M059J (cell line): ENCODE measurements around the gene FGGY. TPM values are rescaled to one million over a fixed set of nuclear protein-coding genes. Genes with fewer than 3 reads are reported as not detected.

Experiments
- DNase-seq: peaks from one replicate; pipeline ENCODE4 v3.0.0-alpha.2; 2012; ENCODE audit warnings: low read depth
- total RNA-seq: library from RNA; depleted of rRNA; stranded (reverse); fragments of >200 nt; shearing (Covaris generic); gene quantifications from 2 replicates; pipeline ENCODE4 v1.2.3, GENCODE V29; 2014

FGGY gene
- total RNA-seq, 1 experiment from 2014 or later = 5.4 TPM

- DNase-seq = no peak
Measured at GRCh38 chr1:59765011-59765730, 468.3 kb downstream of the FGGY start.

GRCh38 chr1:59766227-59766855 lies 469.4 kb downstream of the FGGY start:
- DNase-seq = no peak

DNA sequence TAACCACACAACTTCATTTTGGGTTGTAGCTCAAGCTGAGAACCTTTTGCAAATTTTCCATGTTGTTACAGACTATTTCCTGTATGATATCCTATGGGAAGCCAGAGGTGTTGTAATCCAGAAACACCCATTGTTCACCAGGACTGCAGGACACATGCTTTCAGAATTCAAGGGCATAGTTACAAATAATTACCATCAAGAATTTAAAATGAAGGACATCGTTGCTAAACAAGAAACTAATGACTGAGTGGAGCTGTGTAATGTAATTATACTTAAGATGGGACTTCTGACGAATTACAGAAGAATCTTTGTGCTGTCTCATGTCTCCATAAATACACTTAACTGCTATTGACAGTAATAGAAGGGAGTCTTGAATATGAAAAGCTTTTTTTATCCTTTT lies 470.2 kb downstream of the FGGY start:
- no peak for DNase-seq

GRCh38 chr1:59768792-59769735 lies 472.2 kb downstream of the FGGY start:
- DNase-seq = no peak

GRCh38 chr1:59769736-59770095 lies 472.8 kb downstream of the FGGY start:
- DNase-seq = peak; percentile 3

DNA sequence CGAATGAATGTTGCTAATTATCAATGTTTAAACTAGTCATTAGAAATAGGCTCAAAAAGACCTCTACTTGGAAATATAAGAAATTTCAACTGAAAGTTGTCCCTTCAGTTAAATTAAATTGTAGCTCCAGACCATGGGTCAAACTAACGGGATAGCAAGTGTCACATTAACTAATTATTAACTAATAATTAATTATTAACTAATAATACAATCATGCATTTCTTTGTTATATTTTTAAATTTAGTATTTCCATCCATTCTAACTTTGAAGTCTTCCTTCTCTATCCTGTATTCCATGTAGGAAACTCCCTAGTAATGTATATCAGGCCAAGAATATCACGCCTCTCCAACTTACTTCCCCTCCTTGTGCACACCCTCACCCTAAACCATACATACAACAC lies 474.5 kb downstream of the FGGY start:
- no peak for DNase-seq

DNA sequence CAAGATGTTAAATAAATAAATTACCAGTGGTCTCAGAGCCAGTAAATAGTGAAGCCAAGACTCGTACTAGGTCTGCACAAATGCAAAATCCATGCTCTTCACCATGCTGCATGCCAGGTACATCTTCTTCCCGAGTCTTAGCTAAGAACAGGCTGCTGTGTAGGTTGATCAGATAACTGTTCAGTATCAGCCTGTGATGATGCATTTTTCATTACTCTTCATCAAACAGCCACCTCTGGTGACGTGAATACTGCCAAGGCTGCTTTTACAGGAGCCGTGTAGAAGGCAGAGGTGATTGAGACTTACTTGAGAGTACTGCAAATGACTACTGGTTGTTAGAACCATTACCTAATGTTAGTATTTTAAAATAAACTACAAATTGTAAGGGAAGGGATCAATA lies 478.6 kb downstream of the FGGY start:
- DNase-seq = no peak

DNA sequence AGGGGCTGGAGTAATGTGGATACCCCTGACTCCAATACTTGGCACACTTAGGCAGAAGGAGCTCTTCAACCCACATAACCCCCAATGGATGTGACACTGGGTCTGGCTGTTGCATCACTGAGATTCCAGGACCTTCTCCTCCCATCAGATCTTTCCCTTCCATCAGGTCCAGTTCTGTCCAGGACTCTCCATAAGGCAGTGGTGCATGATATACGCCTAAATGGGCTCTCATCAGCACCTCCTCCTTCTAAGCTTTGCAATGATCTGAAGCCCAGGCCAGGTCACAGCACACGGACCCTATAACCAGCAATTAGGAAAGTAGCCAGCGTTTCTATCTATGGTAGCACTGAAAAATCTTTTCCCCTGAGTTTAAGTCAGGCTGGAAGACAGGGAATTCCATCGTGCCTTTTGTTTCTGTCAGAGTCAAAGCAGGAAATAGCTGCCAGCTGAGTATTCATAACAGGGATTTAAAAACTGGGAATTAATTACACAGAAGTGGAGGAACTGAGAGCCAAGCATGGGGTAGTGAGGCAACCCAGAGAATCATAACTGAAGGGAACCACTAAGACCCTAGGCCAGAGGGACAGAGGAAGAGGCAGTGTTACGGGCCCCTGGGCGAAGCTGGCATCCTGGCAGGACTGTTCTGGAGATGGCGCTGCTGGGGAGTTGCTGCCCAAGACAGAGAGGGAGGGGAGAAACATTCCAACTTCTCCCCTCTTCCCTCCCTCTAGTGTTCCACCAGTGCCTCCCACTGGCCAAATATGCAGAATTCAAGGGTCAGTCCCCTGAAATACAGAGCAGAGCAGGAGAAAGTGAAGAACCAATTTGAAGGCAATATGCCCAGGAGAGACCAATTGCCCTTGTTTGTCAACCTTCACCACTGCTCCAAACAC lies 480.3 kb downstream of the FGGY start:
- DNase-seq = peak; percentile 21

GRCh38 chr1:59779949-59780348 lies 483.1 kb downstream of the FGGY start:
- peak; percentile 5 for DNase-seq

DNA sequence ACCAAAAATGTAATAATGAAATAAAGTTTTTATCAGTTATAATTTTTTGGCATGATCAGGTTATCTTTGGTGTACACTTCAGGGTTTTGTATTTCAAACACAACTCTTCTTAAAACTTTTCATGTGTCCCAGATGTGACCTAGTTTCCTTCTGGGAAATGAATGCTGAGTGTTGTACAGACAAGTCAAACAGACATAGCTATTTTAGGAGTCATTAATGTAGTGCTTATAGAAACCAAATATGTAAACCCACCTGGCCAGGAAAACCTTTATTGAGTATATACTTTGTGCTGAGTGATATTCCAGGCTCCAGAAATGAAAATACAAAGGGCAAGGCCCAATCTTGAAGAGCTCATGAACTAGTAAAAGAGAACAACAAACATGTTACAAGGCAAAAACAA lies 491.9 kb downstream of the FGGY start:
- DNase-seq = no peak

DNA sequence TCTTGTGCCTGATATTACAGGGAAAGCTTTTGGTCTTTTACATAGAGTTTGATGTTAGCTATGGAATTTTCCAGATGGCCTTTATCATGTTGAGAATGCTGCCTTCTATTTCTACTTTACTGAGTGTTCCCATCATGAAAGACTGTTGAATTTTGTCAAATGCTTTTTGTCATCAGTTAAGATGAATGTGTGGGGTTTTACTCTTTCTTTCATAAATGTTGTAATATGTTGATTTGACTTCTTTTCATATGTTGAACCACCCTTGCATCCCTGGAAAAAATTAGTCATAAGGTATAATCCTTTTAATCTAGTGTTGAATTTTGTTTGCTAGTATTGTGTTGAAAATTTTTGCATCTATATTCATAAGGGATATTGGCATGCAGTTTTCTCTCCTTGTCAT lies 501.7 kb downstream of the FGGY start:
- DNase-seq = no peak

- no peak for DNase-seq
Measured at GRCh38 chr1:59803458-59804038, 506.7 kb downstream of the FGGY start.

DNA sequence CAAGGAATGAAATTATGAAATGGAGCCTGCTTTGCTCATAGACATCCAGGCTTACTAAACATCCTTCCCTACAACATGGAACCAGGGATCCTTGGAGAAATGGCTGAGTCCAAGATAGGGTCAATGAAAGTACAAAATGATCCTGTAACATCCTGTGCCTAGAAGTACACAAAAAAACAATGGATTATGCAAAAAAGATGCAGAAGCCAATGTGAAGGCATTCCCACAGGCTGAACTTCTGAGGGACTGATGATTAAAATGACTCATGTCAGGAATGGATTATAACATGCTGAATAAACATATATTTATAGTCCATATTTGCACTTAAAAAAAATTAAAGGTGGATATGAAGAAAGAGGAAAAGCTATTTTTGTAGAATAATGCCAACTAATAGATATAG lies 507.4 kb downstream of the FGGY start:
- no peak for DNase-seq

DNA sequence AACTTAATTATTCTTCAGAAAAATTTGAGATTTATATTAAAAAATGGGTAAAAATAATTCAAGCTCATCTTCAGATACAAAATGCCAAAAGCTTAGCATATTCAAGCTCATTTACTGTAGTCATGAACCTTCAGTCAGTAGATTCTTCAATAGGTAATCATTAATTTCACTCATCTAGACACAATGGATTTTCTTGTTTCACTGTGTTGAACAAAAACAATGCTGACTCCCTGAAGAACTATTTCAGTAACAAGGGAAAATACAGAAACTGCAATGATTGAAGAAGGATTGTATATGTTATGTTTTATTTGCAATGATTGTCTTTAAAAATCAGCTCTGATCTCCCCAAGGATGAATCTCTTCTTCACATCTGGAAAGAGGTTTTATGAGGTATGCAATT lies 508.7 kb downstream of the FGGY start:
- DNase-seq = no peak
